H1 (cell line): Measurements from ENCODE around the gene IL22RA2. TPM values are rescaled to one million over a fixed set of nuclear protein-coding genes. Genes with fewer than 3 reads are reported as not detected.

Experiments used
- CTCF ChIA-PET: fragments of 300-600 bp; sonication (Branson Sonifier 250); formaldehyde crosslinking; loops from one replicate; lab custom pipeline; 2021; ENCODE audit not compliant: partially characterized antibody; lab: Charles Lee
- POLR2A ChIA-PET: fragments of 300-600 bp; sonication (Branson Sonifier 250); formaldehyde crosslinking; loops from one replicate; lab custom pipeline; 2021; ENCODE audit warnings: inconsistent platforms; ENCODE audit not compliant: partially characterized antibody; lab: Charles Lee
- DNase-seq, 2 experiments: peaks; one replicate each; pipeline versions ENCODE4 v3.0.0 to v3.0.0-alpha.2; 2010 to 2022; ENCODE audit warnings: low spot score in 2 of 2, low read depth in 1 of 2, mixed read lengths in 1 of 2
- FAIRE-seq: peaks from 2 replicates; lab custom pipeline; 2011; peaks lifted over from hg19 to GRCh38; lab: Jason Lieb, UNC
- H2AFZ ChIP-seq: 2 replicates; pipeline ENCODE4 v1.8.1; 2012; ENCODE audit warnings: low read length, inconsistent platforms
- H2AK5ac ChIP-seq: 2 replicates; pipeline ENCODE4 v1.6.1; 2013; ENCODE audit warnings: low read depth, low read length
- H2BK120ac ChIP-seq: replicated peaks from 2 replicates; pipeline ENCODE3; 2013; ENCODE audit warnings: low read depth, low read length, inconsistent platforms
- H2BK12ac ChIP-seq: 2 replicates; pipeline ENCODE4 v1.6.1; 2013; ENCODE audit warnings: low read depth, low read length
- H2BK15ac ChIP-seq: 2 replicates; pipeline ENCODE4 v1.6.1; 2013; ENCODE audit warnings: low read length
- H2BK20ac ChIP-seq: 2 replicates; pipeline ENCODE4 v1.6.1; 2013; ENCODE audit warnings: low read length
- H2BK5ac ChIP-seq: 2 replicates; pipeline ENCODE4 v1.6.1; 2013; ENCODE audit warnings: low read depth, low read length
- H3K14ac ChIP-seq: 2 replicates; pipeline ENCODE4 v1.6.1; 2013; ENCODE audit warnings: inconsistent platforms; ENCODE audit not compliant: insufficient read length
- H3K18ac ChIP-seq: 2 replicates; pipeline ENCODE4 v1.6.1; 2013; ENCODE audit warnings: low read length; ENCODE audit errors: extremely low read depth
- H3K23ac ChIP-seq: 2 replicates; pipeline ENCODE4 v1.6.1; 2013; ENCODE audit warnings: inconsistent platforms; ENCODE audit not compliant: insufficient read length
- H3K23me2 ChIP-seq: 2 replicates; pipeline ENCODE4 v1.6.1; 2013; ENCODE audit warnings: low read depth, low read length
- H3K27ac ChIP-seq: 2 replicates; pipeline ENCODE4 v1.6.1; 2011; ENCODE audit warnings: low read depth, low read length, inconsistent platforms
- H3K27me3 ChIP-seq, 4 experiments: replicated peaks in 1 of 4; 1 replicate in 1 of 4; 2 replicates in 3 of 4; pipeline versions ENCODE4 v1.6.1 to v1.8.1; 2011 to 2013; ENCODE audit warnings: low read length in 3 of 4, mild to moderate bottlenecking in 3 of 4, inconsistent platforms in 2 of 4, mixed read lengths in 2 of 4, moderate library complexity in 1 of 4; ENCODE audit not compliant: control insufficient read depth in 3 of 4, insufficient read depth in 3 of 4; ENCODE audit errors: extremely low read depth in 1 of 4
- H3K36me3 ChIP-seq, 4 experiments: 2 replicates each; pipeline versions ENCODE4 v1.6.1 to v1.8.1; 2011 to 2013; ENCODE audit warnings: mild to moderate bottlenecking in 4 of 4, low read length in 3 of 4, moderate library complexity in 2 of 4, control low read depth in 1 of 4, inconsistent platforms in 1 of 4; ENCODE audit not compliant: insufficient read depth in 4 of 4, control insufficient read depth in 2 of 4
- H3K4ac ChIP-seq: replicated peaks from 2 replicates; pipeline ENCODE3; 2013; ENCODE audit warnings: low read length, low read depth, mixed read lengths, inconsistent platforms; ENCODE audit not compliant: insufficient read length
- H3K4me1 ChIP-seq, 4 experiments: replicated peaks in 1 of 4; 1 replicate in 1 of 4; 2 replicates in 3 of 4; pipeline versions ENCODE4 v1.6.1 to v1.8.1; 2011 to 2013; ENCODE audit warnings: low read length in 3 of 4, inconsistent platforms in 2 of 4, mixed read lengths in 1 of 4; ENCODE audit not compliant: insufficient read depth in 4 of 4, control insufficient read depth in 3 of 4
- H3K4me2 ChIP-seq, 2 experiments: 2 replicates each; pipeline versions ENCODE4 v1.6.1 to v1.8.1; 2011 to 2013; ENCODE audit warnings: low read depth in 2 of 2, low read length in 2 of 2, control low read depth in 1 of 2, inconsistent platforms in 1 of 2, mild to moderate bottlenecking in 1 of 2; ENCODE audit not compliant: insufficient read depth in 1 of 2
- H3K4me3 ChIP-seq, 4 experiments: fragments of 200-600, 300-600 bp in 1 of 4; sonication (generic), shearing (Covaris generic), sonication (Bioruptor Twin) in 1 of 4; 2 replicates each; pipeline versions ENCODE4 v1.5.1 to v1.8.1; 2011 to 2016; ENCODE audit warnings: low read length in 4 of 4, low read depth in 3 of 4, control low read depth in 2 of 4, inconsistent platforms in 2 of 4, mild to moderate bottlenecking in 2 of 4, mixed read lengths in 1 of 4, moderate library complexity in 1 of 4; ENCODE audit not compliant: insufficient read depth in 2 of 4; ENCODE audit errors: extremely low read depth in 1 of 4
- H3K56ac ChIP-seq: replicated peaks from 2 replicates; pipeline ENCODE3; 2013; ENCODE audit warnings: low read depth, mild to moderate bottlenecking, mixed read lengths, low read length, inconsistent platforms; ENCODE audit not compliant: insufficient read length
- H3K79me1 ChIP-seq: 2 replicates; pipeline ENCODE4 v1.6.1; 2013; ENCODE audit warnings: low read depth, low read length, control low read depth
- H3K79me2 ChIP-seq, 2 experiments: 2 replicates each; pipeline versions ENCODE4 v1.6.1 to v1.8.1; 2012 to 2013; ENCODE audit warnings: low read length in 2 of 2, mild to moderate bottlenecking in 2 of 2, inconsistent platforms in 1 of 2; ENCODE audit not compliant: insufficient read depth in 2 of 2, control insufficient read depth in 1 of 2
- H3K9ac ChIP-seq, 4 experiments: replicated peaks in 1 of 4; 1 replicate in 1 of 4; 2 replicates in 3 of 4; pipeline versions ENCODE4 v1.6.1 to v1.8.1; 2011 to 2013; ENCODE audit warnings: low read depth in 3 of 4, low read length in 3 of 4, control low read depth in 2 of 4, mild to moderate bottlenecking in 2 of 4, moderate library complexity in 2 of 4, inconsistent platforms in 1 of 4; ENCODE audit errors: extremely low read depth in 1 of 4
- H3K9me3 ChIP-seq, 2 experiments: 2 replicates each; pipeline versions ENCODE4 v1.6.1 to v1.8.1; 2012 to 2013; ENCODE audit warnings: mild to moderate bottlenecking in 2 of 2, moderate library complexity in 2 of 2, control low read depth in 1 of 2, inconsistent platforms in 1 of 2, low read depth in 1 of 2, low read length in 1 of 2, mixed read lengths in 1 of 2; ENCODE audit not compliant: insufficient read depth in 2 of 2
- H4K20me1 ChIP-seq, 2 experiments: replicated peaks in 1 of 2; 2 replicates each; pipeline versions ENCODE3 to v1.8.1; 2011 to 2013; ENCODE audit warnings: inconsistent platforms in 2 of 2, low read length in 2 of 2, mild to moderate bottlenecking in 1 of 2; ENCODE audit not compliant: insufficient read depth in 2 of 2, control insufficient read depth in 1 of 2
- H4K5ac ChIP-seq: 2 replicates; pipeline ENCODE4 v1.6.1; 2013; ENCODE audit warnings: low read length, low read depth, mixed read lengths, inconsistent platforms; ENCODE audit not compliant: insufficient read length
- H4K8ac ChIP-seq: 2 replicates; pipeline ENCODE4 v1.8.0; 2013; ENCODE audit warnings: mild to moderate bottlenecking, moderate library complexity, low read length, inconsistent platforms; ENCODE audit not compliant: insufficient read depth; ENCODE audit errors: extremely low read depth
- H4K91ac ChIP-seq: replicated peaks from 2 replicates; pipeline ENCODE3; 2013; ENCODE audit warnings: low read length, mixed read lengths, inconsistent platforms; ENCODE audit not compliant: insufficient read length
- BACH1 ChIP-seq: IDR thresholded peaks from 2 replicates; pipeline ENCODE4 v1.6.1; 2012; ENCODE audit warnings: low read length, improper control_type of control experiment
- BCL11A ChIP-seq, 2 experiments: IDR thresholded peaks; one replicate each; pipeline ENCODE4 v1.6.1; 2011; ENCODE audit warnings: low read depth in 2 of 2, low read length in 2 of 2, mild to moderate bottlenecking in 2 of 2
- CEBPB ChIP-seq: IDR thresholded peaks from 2 replicates; pipeline ENCODE4 v1.6.1; 2012; ENCODE audit warnings: low read depth, low read length
- CREB1 ChIP-seq: IDR thresholded peaks from 2 replicates; pipeline ENCODE4 v1.6.1; 2012; ENCODE audit warnings: inconsistent platforms
- FOSL1 ChIP-seq: IDR thresholded peaks from 2 replicates; pipeline ENCODE4 v1.6.1; 2011; ENCODE audit warnings: mild to moderate bottlenecking, low read depth, low read length, moderate library complexity; ENCODE audit not compliant: insufficient read depth
- KDM4A ChIP-seq: IDR thresholded peaks from one replicate; pipeline ENCODE4 v1.7.1; 2012; ENCODE audit warnings: low read depth, mild to moderate bottlenecking, moderate library complexity, low read length, inconsistent platforms; ENCODE audit not compliant: severe bottlenecking
- RXRA ChIP-seq: IDR thresholded peaks from 2 replicates; pipeline ENCODE4 v1.6.1; 2011; ENCODE audit warnings: low read depth, mild to moderate bottlenecking, low read length, moderate library complexity; ENCODE audit not compliant: insufficient read depth
- SIN3A ChIP-seq, 2 experiments: IDR thresholded peaks in 1 of 2; conservative IDR thresholded peaks in 1 of 2; 2 replicates each; pipeline ENCODE4 v1.6.1; 2011 to 2012; ENCODE audit warnings: low read length in 2 of 2, improper control_type of control experiment in 1 of 2, low read depth in 1 of 2, mild to moderate bottlenecking in 1 of 2
- SRF ChIP-seq: IDR thresholded peaks from 2 replicates; pipeline ENCODE4 v1.6.1; 2011; ENCODE audit warnings: mild to moderate bottlenecking, low read depth, low read length, moderate library complexity
- ZNF274 ChIP-seq: IDR thresholded peaks from 2 replicates; pipeline ENCODE4 v1.7.0; 2012; ENCODE audit warnings: low read length, borderline replicate concordance; ENCODE audit errors: extremely low read depth
- WGBS, 2 experiments: shearing (Covaris generic) in 1 of 2; methylation state at CpG; one replicate each; pipeline versions ENCODE4 v1.1.6 to v1.1.7; 2013 to 2015; ENCODE audit warnings: low lambda C conversion rate in 2 of 2, mixed read lengths in 2 of 2, inconsistent platforms in 1 of 2, low coverage in 1 of 2, missing lambda C conversion rate in 1 of 2; ENCODE audit not compliant: insufficient replicate concordance in 2 of 2, insufficient coverage in 1 of 2, insufficient read length in 1 of 2; ENCODE audit errors: extremely low coverage in 1 of 2, missing lambda C conversion rate in 1 of 2; 5-methylcytosine and 5-hydroxymethylcytosine counted together
- polyA plus RNA-seq, 7 experiments: library from polyadenylated mRNA; depleted of rRNA in 3 of 7; stranded (reverse) in 5 of 7; unstranded in 2 of 7; fragments of >200 nt in 5 of 7; fragments of 200-250 nt in 2 of 7; gene quantifications; 1 replicate in 5 of 7; 2 replicates in 1 of 7; 4 replicates in 1 of 7; pipeline versions ENCODE4 v1.2.1 to v1.2.3, GENCODE V29; 2011 to 2013; ENCODE audit warnings: missing spikeins in 2 of 7, mixed read lengths in 2 of 7
- total RNA-seq: library from RNA; stranded (reverse); fragmentation: NEBNext Ultra II Directional; extraction: Animal tissue kit (Norgen Biotek cat#: 25700); gene quantifications from 2 replicates; pipeline ENCODE4 v1.2.1, GENCODE V29; 2021
- TF ChIP-seq, protein P1 (sequence below): IDR thresholded peaks from 2 replicates; pipeline ENCODE4 v1.6.1; 2012; ENCODE audit warnings: low read length, inconsistent platforms
- TF ChIP-seq, protein P2 (sequence below): IDR thresholded peaks from 2 replicates; pipeline ENCODE4 v1.6.1; 2011; ENCODE audit warnings: low read depth, mild to moderate bottlenecking, low read length; ENCODE audit not compliant: insufficient read depth

IL22RA2 gene
- total and polyA plus RNA-seq, 2 of the 8 experiments (the other 6 are each of a cell fraction or from before 2014, with no cell fraction given) = not detected

DNA sequence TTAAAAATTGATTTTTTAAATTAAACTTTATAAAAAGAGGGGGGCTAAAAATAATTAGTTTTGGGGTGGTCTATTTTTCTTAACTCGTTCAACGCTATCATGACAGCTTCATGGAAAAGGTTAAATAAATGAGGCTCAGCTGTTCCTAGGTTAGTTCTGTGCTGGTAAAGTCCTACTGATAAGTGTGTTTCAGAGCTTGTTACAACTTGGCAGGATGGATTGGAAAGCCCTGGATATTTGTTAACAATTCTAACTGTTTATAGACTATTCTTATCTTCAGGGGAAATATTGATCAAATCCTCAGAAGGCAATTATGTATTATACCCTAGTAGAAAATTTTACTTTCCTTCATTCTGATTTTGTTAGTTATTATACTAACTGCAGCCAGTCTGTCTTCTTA, 50.4 kb downstream of the IL22RA2 start:
- Histone ChIP-seq H2BK20ac (no peak overlapping the region), H3K23ac (no peak overlapping the region), H3K4ac (no peak overlapping the region), H3K4me3 (no peak overlapping the region), H3K4me1 (no peaks in the 10 kb centered on the region), H4K5ac (no peak overlapping the region), H3K9me3 (peaks cover 16 to 22% of the 10 kb centered on the region in 2 experiments), H4K8ac (no peak overlapping the region), H2BK15ac (no peak overlapping the region), H3K14ac (no peak overlapping the region), H4K91ac (no peak overlapping the region), H3K79me1 (no peaks in the 10 kb centered on the region), H2AK5ac (no peak overlapping the region), H3K27me3 (no peaks in the 10 kb centered on the region), H4K20me1 (no peaks in the 10 kb centered on the region), H3K23me2 (no peaks in the 10 kb centered on the region), H2AFZ (no peak overlapping the region), H3K36me3 (peaks cover 0 to 4% (median 0%) of the 10 kb centered on the region in 4 experiments; a peak in 1 of 8 replicates), H3K18ac (no peak overlapping the region), H2BK5ac (no peak overlapping the region), H3K56ac (no peak overlapping the region), H3K4me2 (no peak overlapping the region), H3K79me2 (no peaks in the 10 kb centered on the region), H2BK120ac (no peak overlapping the region), H3K27ac (no peak overlapping the region), H2BK12ac (no peak overlapping the region), H3K9ac (no peak overlapping the region)
- ChIA-PET CTCF (no interaction called here), POLR2A (no interaction called here)
- FAIRE-seq (no peak), DNase-seq (no peak)
- WGBS, 2 experiments = 96% methylated on average over 2 of the region's 2 CpGs; no CpG with 5 or more reads in 1 of the 2 experiments
- TF ChIP-seq ZNF274 (no peak), CREB1 (no peak), KDM4A (no peak), RXRA (no peak), CEBPB (no peak), SRF (no peak), SIN3A (conservative IDR thresholded peaks at IDR 0.05 in 1 of 2, IDR thresholded peaks at IDR 0.05 in 1 of 2; ENCODE audit: low read depth in 1 of 2, low read length in 2 of 2) (no peak), FOSL1 (no peak), BACH1 (no peak), BCL11A (IDR thresholded peaks at IDR 0.05; ENCODE audit: low read depth in 2 of 2, low read length in 2 of 2) (no peak)
- TF ChIP-seq, protein P1, sequence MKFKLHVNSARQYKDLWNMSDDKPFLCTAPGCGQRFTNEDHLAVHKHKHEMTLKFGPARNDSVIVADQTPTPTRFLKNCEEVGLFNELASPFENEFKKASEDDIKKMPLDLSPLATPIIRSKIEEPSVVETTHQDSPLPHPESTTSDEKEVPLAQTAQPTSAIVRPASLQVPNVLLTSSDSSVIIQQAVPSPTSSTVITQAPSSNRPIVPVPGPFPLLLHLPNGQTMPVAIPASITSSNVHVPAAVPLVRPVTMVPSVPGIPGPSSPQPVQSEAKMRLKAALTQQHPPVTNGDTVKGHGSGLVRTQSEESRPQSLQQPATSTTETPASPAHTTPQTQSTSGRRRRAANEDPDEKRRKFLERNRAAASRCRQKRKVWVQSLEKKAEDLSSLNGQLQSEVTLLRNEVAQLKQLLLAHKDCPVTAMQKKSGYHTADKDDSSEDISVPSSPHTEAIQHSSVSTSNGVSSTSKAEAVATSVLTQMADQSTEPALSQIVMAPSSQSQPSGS = no peak
- TF ChIP-seq, protein P2, sequence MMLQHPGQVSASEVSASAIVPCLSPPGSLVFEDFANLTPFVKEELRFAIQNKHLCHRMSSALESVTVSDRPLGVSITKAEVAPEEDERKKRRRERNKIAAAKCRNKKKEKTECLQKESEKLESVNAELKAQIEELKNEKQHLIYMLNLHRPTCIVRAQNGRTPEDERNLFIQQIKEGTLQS = no peak
